ENCODE data around the gene KRT27.
"Not testable (repeated sequence)": the region's sequence is repeated elsewhere in the genome, so short reads cannot be mapped to it uniquely, and the experiment has no call there.

The KRT27 gene

GRCh38 chr17:40750391-40750790 is 32.0 kb downstream of the KRT27 start:
- no peak for DNase-seq

GRCh38 chr17:40748666-40749065 is 33.7 kb downstream of the KRT27 start:
- not testable (repeated sequence) for DNase-seq

- DNase-seq, result no peak
Observed at GRCh38 chr17:40738553-40738952, 43.8 kb downstream of the KRT27 start.

- no peak for DNase-seq
Observed at GRCh38 chr17:40735016-40735415, 47.3 kb downstream of the KRT27 start.

- DNase-seq, result no peak
Observed at GRCh38 chr17:40734018-40734417, 48.3 kb downstream of the KRT27 start.

- no peak for DNase-seq
Observed at GRCh38 chr17:40730970-40731369, 51.4 kb downstream of the KRT27 start.

- peak; percentile 37 for DNase-seq
Observed at GRCh38 chr17:40727447-40728231, 54.7 kb downstream of the KRT27 start.

- DNase-seq, result no peak
Observed at GRCh38 chr17:40726919-40727318, 55.4 kb downstream of the KRT27 start.

Data from inflammatory macrophage treated with lipopolysaccharide for 4 hours (primary cell).